ENCODE measurements around the gene MIER1.

- TF ChIP-seq CTCF (IDR thresholded peaks at IDR 0.05) (no peak), ZFX (IDR thresholded peaks at IDR 0.05; ENCODE audit: borderline replicate concordance) (no peak)
Measured at GRCh38 chr1:66984491-66984890, 59.7 kb downstream of the MIER1 start.

Measured in 22Rv1 (cell line).